ENCODE data around the gene B4GALT6. TPM values are rescaled to one million over a fixed set of nuclear protein-coding genes. Genes with fewer than 3 reads are reported as not detected.

Gene B4GALT6
- total and polyA plus RNA-seq, 2 of the 4 experiments (the other 2 are of a cell fraction): 1.1 to 3.9 TPM

DNA sequence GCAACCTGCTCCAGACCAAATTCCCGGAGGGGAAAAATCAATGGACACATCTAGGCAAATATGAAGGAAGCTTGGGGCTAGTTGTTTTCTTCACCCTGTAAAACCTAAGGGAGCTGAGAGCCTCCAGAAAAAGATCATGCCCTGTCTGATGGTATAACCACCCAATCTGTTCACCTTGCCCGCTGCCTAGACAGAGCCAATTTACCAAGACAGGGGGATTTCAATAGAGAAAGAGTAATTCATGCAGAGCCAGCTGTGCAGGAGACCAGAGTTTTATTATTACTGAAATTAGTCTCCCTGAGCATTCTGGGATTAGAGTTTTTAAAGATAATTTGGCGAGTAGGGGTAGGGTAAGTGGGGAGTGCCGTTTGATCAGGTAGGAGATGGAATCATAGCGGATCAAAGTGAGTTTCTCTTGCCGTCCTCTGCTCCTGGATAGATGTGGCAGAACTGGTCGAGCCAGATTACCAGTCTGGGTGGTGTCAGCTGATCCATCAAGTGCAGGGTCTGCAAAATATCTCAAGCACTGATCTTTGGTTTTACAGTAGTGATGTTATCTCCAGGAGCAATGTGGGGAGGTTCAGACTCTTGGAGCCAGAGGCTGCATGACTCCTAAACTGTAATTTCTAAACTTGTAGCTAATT is 35.1 kb upstream of the B4GALT6 start:
- Histone ChIP-seq H4K20me1 (ENCODE audit: insufficient read depth, low read length) (no peaks in the 10 kb centered on the region), H2AFZ (replicated peaks; ENCODE audit: low read length, poor library complexity) (no peak overlapping the region), H3K4me3 (ENCODE audit: insufficient read depth, low read depth, low read length) (no peak overlapping the region), H3K18ac (ENCODE audit: low read depth, low read length) (no peak overlapping the region), H3K9ac (ENCODE audit: low read depth, low read length) (no peak overlapping the region), H3K9me1 (ENCODE audit: insufficient read depth, low read length) (no peaks in the 10 kb centered on the region), H3K14ac (replicated peaks; ENCODE audit: low read depth, low read length) (no peak overlapping the region), H3K9me3 (ENCODE audit: control insufficient read depth, insufficient read depth, low read length) (0 out of 2 replicates have a peak, but pooled peaks cover 3% of the 10 kb centered on the region), H3K36me3 (ENCODE audit: control insufficient read depth, insufficient read depth, low read length) (no peaks in the 10 kb centered on the region), H3K4me2 (ENCODE audit: low read depth, low read length) (no peak overlapping the region), H2BK20ac (ENCODE audit: low read depth, low read length) (no peak overlapping the region), H4K8ac (ENCODE audit: low read depth in 2 of 2, low read length in 2 of 2) (no peak overlapping the region), H3K4ac (ENCODE audit: low read depth, low read length) (no peak overlapping the region), H2BK5ac (ENCODE audit: low read depth, low read length, poor library complexity, severe bottlenecking) (no peak overlapping the region), H2BK15ac (ENCODE audit: low read depth, low read length) (no peak overlapping the region), H4K91ac (ENCODE audit: insufficient read depth, low read depth, low read length) (no peak overlapping the region), H2AK5ac (ENCODE audit: low read depth, low read length) (no peak overlapping the region), H3K27ac (ENCODE audit: insufficient read depth, low read length) (no peak overlapping the region), H2AK9ac (replicated peaks; ENCODE audit: low read depth, low read length, poor library complexity) (no peak overlapping the region), H3K56ac (ENCODE audit: extremely low read depth, insufficient read depth, low read length) (no peak overlapping the region), H3K23ac (ENCODE audit: low read depth, low read length) (no peak overlapping the region), H3K79me1 (ENCODE audit: low read depth in 1 of 2, low read length in 2 of 2) (no peaks in the 10 kb centered on the region), H3K4me1 (ENCODE audit: control insufficient read depth, insufficient read depth, low read length) (no peaks in the 10 kb centered on the region), H4K5ac (ENCODE audit: low read depth, low read length) (no peak overlapping the region), H3K27me3 (ENCODE audit: control insufficient read depth, insufficient read depth, low read length) (peaks cover 10% of the 10 kb centered on the region; the same call in 1 of the 2 replicates), H2BK120ac (ENCODE audit: low read depth, low read length) (no peak overlapping the region)
- in situ Hi-C loops (cut with MboI; ENCODE audit: low sequenced_read_pairs): loop anchor here (10.0 kb wide), 1 partner anchor 165 kb away; no protein-coding TSS in a partner anchor
- WGBS, 2 experiments (ENCODE audit: extremely low coverage in 2 of 2, insufficient read length in 1 of 2): 61% methylated on average over 3 of the region's 7 CpGs; no CpG with 5 or more reads in 1 of the 2 experiments
- ChIA-PET POLR2A (ENCODE audit: unreplicated experiment) (no interaction called here), CTCF (no interaction called here)
- no peak for ATAC-seq (ENCODE audit: low read depth)
- intact Hi-C loops (cut with micrococcal nuclease): no loop called here
- TF ChIP-seq RFX5 (IDR thresholded peaks at IDR 0.05; ENCODE audit: low read depth, low read length) (no peak), FOS (IDR thresholded peaks at IDR 0.05; ENCODE audit: low read depth, low read length) (no peak), MXI1 (IDR thresholded peaks at IDR 0.05; ENCODE audit: borderline replicate concordance, low read depth, low read length) (no peak), MAFK (IDR thresholded peaks at IDR 0.05; ENCODE audit: low read depth, low read length) (no peak), CEBPB (IDR thresholded peaks at IDR 0.05; ENCODE audit: low read depth, low read length) (no peak), SMC3 (IDR thresholded peaks at IDR 0.05; ENCODE audit: low read depth, low read length) (no peak), CHD1 (IDR thresholded peaks at IDR 0.05; ENCODE audit: low read depth, low read length) (no peak), BHLHE40 (IDR thresholded peaks at IDR 0.05; ENCODE audit: low read depth, low read length) (no peak)
- TF ChIP-seq, protein P1, sequence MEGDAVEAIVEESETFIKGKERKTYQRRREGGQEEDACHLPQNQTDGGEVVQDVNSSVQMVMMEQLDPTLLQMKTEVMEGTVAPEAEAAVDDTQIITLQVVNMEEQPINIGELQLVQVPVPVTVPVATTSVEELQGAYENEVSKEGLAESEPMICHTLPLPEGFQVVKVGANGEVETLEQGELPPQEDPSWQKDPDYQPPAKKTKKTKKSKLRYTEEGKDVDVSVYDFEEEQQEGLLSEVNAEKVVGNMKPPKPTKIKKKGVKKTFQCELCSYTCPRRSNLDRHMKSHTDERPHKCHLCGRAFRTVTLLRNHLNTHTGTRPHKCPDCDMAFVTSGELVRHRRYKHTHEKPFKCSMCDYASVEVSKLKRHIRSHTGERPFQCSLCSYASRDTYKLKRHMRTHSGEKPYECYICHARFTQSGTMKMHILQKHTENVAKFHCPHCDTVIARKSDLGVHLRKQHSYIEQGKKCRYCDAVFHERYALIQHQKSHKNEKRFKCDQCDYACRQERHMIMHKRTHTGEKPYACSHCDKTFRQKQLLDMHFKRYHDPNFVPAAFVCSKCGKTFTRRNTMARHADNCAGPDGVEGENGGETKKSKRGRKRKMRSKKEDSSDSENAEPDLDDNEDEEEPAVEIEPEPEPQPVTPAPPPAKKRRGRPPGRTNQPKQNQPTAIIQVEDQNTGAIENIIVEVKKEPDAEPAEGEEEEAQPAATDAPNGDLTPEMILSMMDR (conservative IDR thresholded peaks at IDR 0.05; ENCODE audit: low read depth, low read length): no peak
- TF ChIP-seq, protein P2, sequence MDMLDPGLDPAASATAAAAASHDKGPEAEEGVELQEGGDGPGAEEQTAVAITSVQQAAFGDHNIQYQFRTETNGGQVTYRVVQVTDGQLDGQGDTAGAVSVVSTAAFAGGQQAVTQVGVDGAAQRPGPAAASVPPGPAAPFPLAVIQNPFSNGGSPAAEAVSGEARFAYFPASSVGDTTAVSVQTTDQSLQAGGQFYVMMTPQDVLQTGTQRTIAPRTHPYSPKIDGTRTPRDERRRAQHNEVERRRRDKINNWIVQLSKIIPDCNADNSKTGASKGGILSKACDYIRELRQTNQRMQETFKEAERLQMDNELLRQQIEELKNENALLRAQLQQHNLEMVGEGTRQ (IDR thresholded peaks at IDR 0.05; ENCODE audit: low read depth, low read length): no peak
- TF ChIP-seq, protein P3, sequence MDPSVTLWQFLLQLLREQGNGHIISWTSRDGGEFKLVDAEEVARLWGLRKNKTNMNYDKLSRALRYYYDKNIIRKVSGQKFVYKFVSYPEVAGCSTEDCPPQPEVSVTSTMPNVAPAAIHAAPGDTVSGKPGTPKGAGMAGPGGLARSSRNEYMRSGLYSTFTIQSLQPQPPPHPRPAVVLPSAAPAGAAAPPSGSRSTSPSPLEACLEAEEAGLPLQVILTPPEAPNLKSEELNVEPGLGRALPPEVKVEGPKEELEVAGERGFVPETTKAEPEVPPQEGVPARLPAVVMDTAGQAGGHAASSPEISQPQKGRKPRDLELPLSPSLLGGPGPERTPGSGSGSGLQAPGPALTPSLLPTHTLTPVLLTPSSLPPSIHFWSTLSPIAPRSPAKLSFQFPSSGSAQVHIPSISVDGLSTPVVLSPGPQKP (IDR thresholded peaks at IDR 0.05; ENCODE audit: borderline replicate concordance, low read depth, low read length): no peak
- dilution Hi-C loops (cut with HindIII; ENCODE audit: low sequenced_read_pairs, unreplicated experiment): no loop called here
- BruUV-seq (replicated peaks): no TSS peak
- DNase-seq: no peak
